Cerebellar cortex (tissue), 1 donor: ENCODE data around the gene MAML3.

ENCODE experiments used
- DNase-seq: peaks from one replicate; pipeline ENCODE4 v3.0.0-alpha.2; 2015; ENCODE audit warnings: low spot score

The MAML3 gene

GRCh38 chr4:140153718-140154571 lies at the start of gene MAML3:
TSS of gene MAML3 (minus strand) at chr4:140154184. CDS start at chr4:140153327, 857 bp downstream.
- peak; percentile 89 for DNase-seq

GRCh38 chr4:140198942-140199341 lies 45.0 kb upstream of the MAML3 start:
- DNase-seq: no peak

- no peak for DNase-seq
Observed at GRCh38 chr4:140195806-140196205, 41.8 kb upstream of the MAML3 start.

DNA sequence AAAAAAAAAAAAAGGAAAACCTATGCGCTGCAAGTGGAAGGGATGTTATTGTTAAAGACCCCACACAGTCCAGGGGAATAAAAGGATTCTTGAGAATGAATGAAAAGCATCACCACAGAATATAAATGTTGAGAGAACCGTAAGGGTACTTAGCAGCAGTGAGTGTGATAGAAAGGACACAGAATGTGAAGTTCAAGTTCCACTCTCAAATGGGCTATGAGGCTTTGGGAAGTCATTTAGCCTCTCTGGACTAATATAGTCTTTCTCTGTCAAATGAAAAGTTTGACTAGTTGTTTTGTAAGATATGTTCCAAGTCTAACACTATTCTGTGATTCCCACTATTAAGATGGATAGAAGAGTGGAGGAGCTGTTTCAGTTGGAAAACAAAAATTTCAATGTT lies 35.8 kb upstream of the MAML3 start:
- DNase-seq: no peak

DNA sequence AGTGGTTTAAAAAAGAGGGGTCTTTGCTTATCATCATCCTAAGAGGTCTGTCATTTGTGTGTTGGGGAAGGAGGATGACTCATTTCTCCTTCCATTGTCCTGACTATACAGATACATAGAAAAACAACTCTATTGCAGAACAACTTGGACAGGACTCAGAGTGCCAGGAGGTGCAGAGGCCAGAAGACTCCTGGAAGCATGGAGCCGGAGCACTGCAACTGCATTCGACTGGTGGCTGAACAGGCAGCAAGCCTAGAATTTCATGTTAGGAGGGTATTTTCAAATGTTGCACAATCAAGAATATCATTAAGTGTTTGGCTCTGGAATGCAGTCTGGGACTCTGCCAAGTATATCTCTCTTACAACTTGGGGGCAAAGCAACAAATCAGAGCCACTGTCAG lies 35.0 kb upstream of the MAML3 start:
- no peak for DNase-seq

DNA sequence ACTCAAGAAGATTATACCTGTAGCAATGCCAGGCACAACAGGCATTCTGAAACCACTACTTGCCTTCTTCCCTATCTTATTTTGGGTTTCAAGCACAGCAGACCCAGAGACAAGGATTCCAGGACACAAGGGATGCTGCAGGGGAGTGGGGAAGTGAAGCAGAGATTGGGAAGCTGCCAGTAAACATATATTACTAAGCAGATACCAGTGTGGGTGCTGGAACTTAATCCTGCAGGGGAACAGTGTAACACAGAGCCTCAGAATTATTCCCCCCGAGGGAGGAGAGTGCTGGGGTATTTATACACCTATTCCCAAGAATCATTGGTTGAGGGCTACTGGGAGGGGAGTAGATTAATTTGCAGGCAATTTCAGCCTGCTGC lies 33.3 kb upstream of the MAML3 start:
- DNase-seq: no peak

DNA sequence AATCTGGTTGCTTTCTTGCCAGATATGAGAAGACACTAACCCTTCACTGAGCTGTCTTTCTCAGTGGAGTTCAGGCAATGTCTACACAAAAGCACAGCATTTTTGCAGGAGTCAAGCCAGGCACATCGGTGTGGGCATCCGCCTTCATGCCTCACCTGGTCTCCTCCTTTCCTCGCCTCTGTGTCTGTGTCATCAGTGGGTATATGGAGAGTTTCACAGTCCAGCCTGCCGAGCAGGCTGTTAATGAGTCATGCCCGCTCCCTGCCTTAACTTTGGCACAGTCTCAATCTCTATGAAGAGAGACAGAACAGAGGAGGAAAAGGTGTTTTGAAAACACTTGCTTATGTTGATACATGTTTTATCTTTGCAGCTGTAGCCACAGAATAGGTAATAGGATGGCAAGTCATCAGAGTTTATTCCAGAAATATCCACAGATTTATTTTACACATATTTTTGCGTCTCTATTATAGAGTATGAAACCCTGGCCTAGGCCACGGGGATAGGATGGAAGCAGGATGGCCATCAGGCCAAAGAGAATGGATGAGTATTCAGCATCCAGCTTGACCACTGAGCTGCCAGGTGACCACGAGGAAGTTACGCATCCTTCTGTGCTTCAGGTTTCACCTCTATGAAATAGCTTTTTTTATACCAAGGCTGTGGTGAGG lies 32.8 kb upstream of the MAML3 start:
- DNase-seq: peak; percentile 64

DNA sequence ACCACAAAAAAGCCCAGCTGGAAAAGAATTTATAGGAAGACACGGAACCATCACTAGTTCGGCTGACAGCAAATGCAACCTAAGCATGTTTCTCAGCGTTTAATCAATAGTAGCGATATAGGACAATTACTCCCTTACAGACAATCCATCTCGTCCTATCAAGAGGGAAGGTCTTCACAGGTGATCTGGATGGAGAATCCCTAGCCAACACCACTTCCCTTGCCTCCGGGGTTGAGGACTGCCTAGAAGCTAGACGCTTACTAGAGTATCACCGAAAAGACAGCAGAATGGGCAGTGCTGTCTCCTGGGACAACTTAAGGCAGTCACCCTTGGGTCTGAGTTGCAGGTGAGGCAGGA lies 32.1 kb upstream of the MAML3 start:
- DNase-seq: no peak

DNA sequence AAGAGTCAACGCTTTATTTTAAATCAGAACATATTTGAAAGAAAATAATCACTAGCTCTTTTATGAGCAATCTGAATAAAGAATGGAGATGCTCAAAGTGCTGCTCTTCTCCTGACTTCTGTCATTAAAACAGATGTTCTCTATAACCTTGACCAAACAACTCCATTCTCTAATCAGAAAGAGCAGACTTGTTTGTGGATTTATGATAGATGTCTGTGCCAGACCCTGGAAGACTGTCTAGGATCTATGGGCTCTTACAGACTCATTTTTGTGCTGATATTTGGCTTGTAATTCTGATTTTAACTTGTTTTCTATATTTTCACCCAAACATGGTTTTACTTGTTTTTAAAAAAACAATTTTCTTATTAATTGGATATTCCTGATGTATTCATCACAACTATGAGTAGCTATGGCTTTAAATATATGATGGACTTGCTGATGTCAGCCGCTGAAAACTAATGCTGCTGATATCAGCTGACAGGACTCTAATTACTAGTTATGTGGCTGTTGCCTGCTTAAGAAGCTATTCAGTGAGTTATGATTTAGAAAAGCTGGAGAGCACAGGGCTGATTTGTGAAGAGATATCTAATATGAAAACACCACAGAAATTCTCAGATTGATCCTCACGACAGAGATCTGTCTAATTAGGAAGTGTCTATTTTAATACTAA lies 31.6 kb upstream of the MAML3 start:
- no peak for DNase-seq

- DNase-seq: no peak
Observed at GRCh38 chr4:140183270-140183669, 29.3 kb upstream of the MAML3 start.

GRCh38 chr4:140180577-140180976 lies 26.6 kb upstream of the MAML3 start:
- no peak for DNase-seq

GRCh38 chr4:140176735-140177134 lies 22.8 kb upstream of the MAML3 start:
- DNase-seq: no peak

GRCh38 chr4:140174543-140174942 lies 20.6 kb upstream of the MAML3 start:
- no peak for DNase-seq

- DNase-seq: no peak
Observed at GRCh38 chr4:140172960-140173359, 19.0 kb upstream of the MAML3 start.

DNA sequence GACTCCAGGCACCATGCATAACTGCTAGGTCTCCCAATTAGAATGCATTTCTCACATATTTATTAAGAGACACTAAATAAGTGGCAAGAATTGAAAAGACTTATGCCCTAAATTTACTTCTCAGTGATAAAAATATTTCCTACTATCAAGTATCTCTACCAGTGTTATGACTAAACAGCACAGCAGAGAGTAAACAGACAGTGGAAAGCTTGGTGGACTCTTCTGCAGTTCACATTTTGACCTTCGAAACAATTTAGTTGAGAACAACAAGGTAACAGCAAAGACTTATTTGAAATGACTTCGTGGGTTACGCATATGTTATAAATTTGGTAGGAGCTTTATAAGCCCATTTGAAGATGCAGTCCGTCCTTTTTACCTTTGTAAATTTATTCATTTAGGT lies 16.3 kb upstream of the MAML3 start:
- DNase-seq: no peak

DNA sequence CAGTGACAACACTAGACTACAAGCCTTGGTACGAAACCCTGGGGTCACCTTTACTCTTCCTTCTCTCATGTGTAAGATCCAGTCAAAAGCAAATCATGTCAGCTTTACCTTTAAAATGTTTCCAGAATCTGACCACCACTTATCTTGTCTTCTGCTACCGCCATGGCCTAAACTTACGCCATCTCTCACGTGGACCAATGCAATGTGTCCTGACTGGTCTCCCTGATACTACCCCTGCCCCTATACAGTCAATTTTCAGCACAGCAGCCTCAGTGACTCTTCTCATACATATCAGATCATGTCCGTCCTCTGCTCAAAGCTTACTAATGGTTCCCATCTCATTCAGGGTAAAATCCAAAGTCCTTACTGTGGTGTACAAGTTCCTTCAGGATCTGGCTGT lies 15.0 kb upstream of the MAML3 start:
- no peak for DNase-seq

DNA sequence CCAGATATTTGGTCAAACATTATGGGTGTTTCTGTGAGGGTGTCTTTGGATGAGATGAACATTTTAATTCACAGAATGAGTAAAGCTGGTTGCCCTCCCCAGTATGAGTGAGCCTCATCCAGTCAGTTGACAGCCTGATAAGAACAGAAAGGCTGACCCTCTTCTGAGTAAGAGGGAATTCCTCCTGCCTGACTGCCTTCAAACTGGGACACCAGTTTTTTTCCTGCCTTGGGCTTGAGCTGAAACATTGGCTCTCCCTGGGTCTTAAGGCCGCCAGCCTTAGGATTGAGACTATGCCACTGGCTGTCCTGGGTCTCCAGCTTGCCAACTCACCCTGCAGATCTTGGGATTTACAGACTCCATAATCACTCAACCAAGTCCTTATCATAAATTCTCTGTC lies 14.5 kb upstream of the MAML3 start:
- DNase-seq: no peak

GRCh38 chr4:140163029-140163810 lies 9.2 kb upstream of the MAML3 start:
- no peak for DNase-seq

DNA sequence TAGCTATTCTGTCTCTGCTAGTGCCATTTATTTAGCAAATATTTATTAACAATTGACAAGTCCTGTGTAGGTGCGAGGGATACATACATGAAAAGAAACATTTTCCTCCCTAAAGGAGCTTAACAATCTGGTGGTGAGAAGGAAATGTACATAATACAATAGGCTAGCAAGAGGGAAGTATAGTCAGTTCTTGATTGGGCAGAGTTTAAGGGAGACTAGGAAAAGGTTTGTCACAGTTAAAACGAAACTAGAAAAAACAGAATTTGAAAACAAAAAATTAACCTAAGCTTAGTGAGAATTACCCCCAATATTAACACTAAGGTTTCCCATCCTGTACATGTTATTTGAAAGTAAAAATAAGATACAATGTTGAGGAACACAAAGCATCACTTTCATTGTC lies 8.6 kb upstream of the MAML3 start:
- no peak for DNase-seq

DNA sequence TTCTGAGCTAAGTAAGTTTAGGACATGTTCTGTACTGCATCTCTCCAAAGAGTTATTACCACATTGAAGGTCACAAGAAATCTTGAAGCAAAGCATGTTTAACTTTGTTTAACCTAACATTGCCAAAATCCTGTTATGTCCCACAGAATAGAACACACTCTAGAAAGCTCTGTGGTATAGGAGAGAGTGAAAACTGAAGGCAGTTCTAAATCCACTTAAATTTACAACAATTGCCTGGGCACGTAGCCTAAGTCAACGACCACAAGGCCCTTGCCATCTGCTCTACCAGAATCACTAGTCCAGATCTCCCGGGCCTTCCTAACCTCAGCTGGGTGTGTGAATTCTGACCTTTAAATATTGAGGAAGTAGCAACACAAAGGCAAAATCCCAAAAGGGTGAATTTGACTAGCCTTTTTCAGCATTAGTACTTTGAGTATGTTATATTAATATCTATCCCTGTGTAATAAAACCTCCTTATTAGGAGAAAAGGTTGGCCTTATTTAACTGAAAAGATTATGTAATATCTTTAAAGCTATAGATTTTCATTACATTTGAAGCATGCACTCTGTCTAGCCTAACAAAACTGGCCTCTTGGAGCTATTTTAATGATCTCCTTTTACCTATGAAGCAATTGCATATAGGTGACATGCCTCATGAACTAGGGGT lies 4.5 kb upstream of the MAML3 start:
- peak; percentile 59 for DNase-seq

GRCh38 chr4:140157341-140157740 lies 3.4 kb upstream of the MAML3 start:
- DNase-seq: no peak
